Stimulated activated CD8-positive, alpha-beta memory T cell treated with anti-CD3 and anti-CD28 coated beads, Interleukin-7, amount 100 ng/mL, for 4 hours (primary cell): ENCODE results near the gene FN3K.
A peak's percentile ranks its signal among the peaks of the same experiment; 100 is the strongest.
"Not testable (repeated sequence)": the region's sequence is repeated elsewhere in the genome, so short reads cannot be mapped to it uniquely, and the experiment has no call there.

Experiments used
- DNase-seq, 2 donors: peaks; one replicate each; pipeline ENCODE4 v3.0.0-alpha.2; 2020; ENCODE audit warnings: low read depth in 2 of 2

Gene FN3K

DNA sequence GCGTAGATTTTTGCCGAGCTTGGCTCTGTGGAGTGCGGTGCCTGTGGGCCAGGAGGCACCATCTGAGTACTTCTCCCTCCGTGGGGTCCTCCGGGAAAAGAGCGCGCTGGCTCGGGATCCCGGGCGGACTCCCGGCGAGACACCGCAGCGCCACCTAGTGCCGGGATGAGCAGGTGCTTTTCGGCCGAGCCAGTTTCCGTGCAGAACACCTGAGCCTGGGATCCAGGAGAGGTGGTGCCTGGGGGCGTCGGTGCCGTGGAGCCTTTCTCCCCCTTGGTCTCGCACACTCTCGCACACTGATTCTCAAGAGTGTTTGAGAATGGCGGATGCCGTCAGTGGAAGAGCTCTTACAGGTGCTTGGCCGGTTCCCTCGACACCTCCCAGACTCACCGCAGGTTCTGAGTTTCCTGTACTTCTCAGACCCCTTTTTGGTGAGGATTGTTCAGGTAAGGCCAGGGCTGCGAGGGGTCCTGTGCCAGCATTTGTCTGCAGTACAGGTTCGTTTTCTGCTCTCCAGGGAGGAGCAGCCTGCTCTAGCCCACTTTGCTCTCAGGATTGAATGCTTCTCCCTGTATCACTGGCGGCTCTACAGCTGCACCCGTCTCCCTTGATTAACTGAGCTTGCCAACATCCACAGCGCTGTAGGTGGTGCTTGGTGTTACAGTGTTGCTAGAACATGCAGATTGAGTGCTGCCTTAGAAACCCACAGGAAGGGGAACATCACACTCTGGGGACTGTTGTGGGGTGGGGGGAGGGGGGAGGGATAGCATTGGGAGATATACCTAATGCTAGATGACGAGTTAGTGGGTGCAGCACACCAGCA is 39.8 kb downstream of the FN3K start:
- no peak for DNase-seq

DNA sequence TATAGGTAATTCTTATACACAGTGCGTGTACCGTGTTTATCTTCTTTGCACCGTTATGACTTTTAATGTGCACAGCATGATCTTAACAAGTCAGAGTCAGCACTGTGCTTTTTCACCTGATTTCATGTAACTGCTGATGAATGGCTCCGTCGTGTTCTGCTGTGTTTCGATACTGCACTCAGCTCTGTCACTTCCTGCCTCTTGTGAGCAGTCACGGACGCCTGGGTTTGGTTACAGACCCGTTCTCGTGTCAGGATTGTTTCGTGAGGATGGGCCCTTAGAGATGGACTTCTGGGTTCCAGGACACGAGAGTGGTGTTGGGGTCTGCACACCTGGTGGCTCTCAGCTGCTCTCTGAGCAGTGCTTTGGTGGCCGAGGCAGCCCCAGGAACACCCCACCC is 41.0 kb downstream of the FN3K start:
- no peak for DNase-seq

DNA sequence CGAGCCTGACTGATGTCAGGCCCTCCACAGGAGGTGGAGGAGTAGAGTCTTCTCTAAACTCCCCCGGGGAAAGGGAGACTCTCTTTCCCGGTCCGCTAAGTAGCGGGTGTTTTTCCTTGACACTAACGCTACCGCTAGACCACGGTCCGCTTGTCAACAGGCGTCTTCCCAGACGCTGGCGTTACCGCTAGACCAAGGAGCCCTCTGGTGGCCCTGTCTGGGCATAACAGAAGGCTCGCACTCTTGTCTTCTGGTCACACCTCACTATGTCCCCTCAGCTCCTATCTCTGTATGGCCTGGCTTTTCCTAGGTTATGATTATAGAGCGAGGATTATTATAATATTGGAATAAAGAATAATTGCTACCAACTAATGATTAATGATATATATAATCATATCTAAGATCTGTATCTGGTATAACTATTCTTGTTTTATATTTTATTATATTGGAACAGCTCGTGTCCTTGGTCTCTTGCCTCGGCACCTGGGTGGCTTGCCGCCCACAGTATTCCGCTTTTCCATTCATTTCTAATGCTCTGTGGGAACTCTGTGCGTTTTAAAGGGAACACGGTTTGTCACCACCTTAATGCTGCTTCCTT is 42.5 kb downstream of the FN3K start:
- DNase-seq, result not testable (repeated sequence)

DNA sequence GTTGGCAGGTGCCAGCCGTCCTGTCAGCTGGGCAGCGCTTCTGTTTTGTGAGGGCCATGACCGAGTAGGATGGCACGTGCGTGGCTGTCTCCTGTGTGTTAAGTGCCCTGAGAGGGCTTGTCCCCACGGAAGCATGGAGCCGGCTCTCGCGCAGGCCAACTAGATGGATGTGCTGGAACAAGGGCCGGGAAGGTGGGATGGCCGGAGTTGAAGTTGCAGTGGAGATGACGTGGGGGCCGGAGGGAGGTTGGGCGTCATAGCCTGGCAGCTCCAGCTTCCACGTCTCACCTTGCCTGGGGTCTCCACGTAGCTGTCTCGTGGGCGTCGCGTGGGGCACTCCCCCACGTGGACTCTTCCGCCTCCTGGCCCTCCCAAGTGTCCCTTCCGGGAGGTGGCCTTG is 44.1 kb downstream of the FN3K start:
- no peak for DNase-seq

DNA sequence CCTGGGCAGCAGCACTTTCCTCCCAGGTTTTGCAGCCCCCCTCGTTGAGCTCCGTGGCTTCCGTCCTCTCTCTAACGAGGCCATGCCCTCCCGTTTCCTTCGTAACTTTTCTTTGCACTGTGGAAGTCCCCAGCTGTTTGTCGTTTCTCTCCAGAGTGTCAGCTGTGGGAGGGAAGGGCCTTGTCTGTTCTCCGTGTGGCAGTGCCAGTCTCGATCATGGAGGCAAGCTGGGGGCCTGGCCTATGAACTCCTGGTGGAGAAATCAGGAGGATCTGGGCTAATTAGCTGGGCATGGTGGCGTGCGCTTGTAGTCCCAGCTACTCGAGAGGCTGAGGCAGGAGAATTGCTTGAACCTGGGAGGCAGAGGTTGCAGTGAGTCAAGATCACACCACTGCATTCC is 44.8 kb downstream of the FN3K start:
- DNase-seq, result no peak

DNA sequence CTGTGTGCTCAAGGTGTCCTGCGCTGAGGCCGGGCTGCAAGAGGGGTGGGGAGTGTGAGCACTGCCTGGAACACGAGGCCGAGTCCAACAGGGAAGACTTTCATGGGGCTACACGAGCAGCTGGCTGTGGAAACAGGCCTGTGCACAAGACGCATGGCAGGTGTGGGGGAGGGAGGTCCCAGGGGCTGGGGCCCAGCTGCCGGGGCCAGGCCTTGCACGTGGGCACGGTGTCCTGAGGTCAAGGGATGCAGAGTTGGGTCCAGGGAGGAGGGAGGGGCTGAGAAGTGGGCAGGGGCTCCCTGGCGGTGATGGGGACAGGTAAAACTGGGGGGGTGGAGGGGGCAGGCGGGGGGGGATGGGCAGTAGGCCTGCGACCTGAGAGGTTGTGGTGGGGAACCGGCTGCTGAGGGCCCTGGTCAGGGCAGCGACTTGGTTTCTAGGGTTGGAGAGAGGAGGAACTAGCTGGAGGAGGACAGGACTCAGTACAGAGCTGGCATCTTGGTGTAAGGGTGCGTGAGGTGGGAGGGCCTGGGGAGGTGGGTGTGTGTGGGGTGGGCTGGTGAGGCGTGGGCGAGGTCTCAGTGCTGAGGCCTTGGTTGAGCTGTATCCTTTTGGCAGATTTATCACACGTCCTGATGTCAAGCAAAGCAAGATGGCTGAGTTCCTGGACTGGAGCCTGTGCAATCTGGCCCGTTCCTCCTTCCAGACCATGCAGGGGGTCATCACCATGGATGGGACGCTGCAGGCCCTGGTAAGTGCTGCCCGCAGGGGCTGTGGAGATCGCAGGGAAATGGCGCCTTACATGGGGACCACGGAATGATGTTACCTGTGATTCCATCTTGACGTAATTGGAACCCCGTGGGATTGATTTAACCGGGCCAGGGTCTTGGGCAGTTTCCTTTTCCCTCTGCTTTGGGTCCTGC is 45.8 kb downstream of the FN3K start:
- DNase-seq, result no peak

DNA sequence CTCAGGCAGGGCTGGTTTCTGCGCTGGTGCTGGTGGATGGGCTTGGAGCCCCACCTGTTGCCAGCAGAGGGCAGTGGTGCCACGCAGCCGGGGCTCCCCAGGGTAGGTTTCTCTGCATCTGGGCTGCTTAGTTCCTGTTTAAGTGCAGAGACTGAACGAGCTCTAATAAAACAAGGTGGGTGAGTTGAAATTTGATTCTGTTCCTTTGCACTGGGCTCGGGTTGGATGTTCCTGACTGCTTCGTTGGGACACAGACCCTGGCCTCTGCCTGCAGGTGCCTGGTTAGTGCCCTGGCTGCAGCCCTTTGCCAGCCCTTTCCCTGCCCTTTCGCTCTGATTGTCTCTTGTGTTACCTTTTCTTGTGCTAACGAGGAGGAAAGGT is 46.5 kb downstream of the FN3K start:
- DNase-seq, result peak; percentile 65 to 67

DNA sequence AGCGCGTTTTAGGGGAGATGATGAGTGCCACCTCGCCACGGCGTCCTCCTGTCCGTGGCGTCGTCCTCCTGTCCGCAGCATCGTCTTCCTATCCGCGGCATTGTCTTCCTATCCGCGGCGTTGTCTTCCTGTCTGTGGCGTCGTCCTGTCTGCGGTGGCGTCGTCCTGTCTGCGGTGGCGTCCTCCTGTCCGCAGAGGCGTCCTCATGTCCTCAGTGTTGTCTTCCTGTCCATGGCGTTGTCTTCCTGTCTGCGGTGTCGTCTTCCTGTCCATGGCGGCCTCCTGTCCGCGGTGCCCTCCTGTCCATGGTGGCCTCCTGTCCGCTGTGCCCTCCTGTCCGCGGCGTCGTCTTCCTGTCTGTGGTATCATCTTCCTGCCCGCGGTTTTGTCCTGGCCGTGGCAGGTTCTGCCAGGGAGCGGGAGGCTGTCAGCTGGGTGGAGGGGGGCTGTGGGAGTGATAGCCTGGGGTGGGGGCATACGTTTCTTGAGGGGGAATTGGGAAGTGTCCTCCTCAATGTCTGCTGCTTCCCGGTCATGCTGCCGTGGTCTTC is 47.3 kb downstream of the FN3K start:
- no peak for DNase-seq

DNA sequence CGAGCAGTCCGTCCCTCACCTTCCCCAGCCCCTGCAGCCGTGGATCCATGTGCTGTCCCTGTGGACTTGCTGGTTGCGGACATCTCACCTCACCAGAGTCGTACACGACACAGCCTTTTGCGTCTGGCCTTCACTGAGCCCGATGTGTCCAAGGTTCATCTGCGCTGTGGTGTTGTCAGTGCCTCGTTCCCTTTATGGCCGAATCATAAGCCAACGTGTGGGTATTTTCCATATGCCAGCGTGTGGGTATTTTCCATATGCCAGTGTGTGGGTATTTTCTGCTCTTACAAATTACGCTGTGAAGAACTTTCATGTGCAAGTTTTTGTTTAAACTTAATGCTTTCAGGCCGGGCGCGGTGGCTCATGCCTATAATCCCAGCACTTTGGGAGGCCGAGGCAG is 48.1 kb downstream of the FN3K start:
- no peak for DNase-seq

DNA sequence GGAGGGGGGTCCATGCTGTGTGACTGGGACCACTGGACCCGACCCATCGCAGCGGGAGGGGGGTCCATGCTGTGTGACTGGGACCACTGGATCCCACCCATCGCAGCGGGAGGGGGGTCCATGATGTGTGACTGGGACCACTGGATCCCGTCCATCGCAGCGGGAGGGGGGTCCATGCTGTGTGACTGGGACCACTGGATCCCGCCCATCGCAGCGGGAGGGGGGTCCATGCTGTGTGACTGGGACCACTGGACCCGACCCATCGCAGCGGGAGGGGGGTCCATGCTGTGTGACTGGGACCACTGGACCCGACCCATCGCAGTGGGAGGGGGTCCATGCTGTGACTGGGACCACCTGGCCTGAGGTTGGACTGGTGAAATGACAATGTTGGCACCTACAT is 50.2 kb downstream of the FN3K start:
- DNase-seq, result not testable (repeated sequence)

DNA sequence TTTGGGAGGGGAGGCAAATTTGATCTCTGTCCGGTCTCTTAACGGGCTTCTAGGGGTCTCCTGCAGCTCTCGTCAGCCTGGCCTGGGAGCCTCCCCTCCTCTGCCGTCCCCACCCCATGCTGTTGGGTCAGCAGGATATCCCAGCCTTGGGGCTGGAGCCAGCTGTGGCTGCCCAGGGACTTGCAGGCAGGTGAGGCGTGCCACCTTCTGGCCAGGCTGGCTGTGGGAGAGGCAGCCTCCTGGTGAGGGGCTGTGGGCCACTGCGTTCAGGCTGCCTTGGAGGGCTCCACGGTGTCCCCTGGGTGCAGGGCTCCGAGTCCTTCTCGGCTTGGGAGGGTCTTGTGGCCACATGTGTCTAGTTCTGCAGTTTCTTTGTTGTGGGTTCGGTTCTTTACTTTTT is 51.0 kb downstream of the FN3K start:
- DNase-seq, result no peak

DNA sequence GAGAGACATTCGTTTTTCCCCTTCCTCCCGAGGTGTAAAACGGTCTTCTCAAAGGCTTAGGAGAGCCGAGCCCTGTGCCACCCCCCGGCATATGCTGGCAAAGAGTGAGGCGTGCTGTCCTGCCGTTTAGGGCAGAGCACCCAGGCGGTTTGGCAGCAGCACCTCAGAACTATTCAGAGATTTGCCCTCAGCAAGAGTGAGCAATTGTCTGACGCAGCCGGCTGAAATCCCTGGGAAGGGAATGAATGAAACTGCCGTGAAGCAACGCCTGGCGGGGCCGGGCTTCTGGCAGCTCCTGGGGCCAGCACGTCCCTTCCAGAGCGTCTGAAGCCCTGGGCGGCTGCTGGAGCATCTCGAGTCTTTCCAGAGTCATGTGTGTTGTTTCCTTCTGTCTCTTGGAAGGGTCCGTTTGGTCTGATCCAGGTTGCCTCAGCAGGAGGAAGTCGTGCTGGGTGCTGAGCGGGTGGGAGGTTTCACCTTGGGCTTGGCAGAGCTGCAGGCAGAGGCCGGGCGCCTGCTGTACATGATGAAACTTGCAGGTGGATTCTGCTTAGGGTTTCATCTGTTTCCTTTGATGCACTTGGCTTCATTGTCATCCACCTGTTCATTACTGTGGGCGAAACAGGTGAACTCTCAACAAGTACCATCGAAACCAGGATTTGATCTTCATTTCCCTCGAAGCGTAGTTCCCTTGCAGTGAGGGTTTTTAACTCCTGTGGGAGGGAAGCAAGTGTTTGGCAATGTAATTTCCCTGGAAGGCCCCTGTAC is 51.9 kb downstream of the FN3K start:
- DNase-seq, result no peak

DNA sequence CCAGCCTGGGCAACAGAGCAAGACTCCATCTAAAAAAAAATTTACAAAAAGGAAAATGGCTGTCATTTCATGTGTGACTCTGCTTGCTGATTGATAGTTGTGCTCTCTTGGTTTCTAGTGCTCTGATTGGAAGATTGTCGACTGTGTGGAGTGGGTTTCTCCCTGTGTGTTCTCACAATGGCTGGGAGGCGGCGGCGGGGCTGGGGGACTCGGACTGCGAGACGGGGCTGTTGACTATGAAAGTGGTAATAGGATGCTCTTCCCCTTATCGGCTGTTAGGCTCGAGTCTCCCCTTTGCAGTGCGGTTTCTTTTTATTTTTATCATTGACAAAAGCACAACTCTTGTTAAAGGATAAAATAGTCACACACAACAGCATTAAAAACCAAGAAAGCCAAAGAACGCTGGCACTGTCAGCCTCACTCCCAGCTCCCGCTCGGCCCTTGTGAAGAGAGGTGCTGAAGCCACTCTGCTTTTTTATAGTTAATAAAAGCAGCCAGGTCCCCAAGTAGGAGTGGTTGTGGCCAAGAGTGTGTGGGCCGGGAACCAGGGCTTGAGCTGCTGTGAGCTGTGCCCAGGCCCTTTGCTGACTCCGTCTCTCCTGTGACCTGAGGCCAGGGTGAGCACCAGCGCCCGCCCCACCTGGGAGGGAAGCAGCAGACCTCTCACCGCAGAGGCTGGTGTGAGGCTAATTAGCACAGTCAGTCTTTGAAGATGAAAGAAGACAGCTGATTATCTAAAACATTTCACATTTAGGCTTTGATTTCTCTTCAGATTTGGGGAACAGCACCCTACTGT is 53.0 kb downstream of the FN3K start:
- DNase-seq, result no peak

DNA sequence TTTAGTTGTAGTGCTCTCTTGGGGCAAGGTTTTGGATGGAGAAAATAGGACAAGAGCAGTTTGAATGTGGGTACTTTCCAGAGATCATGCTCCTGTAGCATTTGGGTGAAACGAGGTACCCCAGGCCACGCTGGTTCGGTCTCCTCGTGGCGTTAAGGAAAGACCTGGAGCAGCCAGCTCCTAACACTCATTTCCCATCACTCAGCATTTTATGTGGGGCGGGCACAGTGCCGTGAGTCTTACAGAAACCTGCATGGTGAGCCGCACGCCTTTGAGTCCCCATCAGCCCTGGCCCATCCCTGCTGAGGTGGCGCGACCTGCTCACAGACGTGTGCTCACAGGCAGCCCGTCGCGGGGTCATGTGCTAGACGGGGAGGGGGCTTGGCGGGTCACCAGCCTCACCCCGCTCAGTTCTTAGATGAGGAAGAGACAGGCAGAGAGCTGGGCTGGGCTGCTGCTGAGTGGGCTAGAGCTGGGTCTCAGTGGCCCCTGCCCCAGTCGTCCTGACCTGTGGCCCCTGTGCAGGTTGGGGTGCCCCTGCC is 53.7 kb downstream of the FN3K start:
- DNase-seq, result no peak

DNA sequence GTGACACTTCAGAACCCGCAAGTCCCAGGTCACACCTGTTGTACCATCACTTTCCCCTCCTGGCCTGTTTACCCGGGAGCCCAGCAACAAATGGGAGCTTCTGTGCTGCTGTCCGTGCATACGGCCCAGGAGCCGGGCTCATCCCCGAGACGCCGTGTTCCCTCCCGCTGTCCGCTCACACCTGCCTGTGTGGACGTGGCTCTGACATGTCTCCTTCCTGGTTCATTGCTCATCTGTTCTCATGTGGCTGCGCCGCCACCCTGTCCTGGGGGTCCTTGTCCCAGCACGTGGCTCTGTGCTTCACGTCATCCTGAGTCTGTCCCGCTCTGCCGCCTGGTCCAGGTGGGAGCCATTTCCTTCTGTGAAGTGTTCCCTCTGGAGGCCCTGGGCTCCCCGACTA is 54.4 kb downstream of the FN3K start:
- no peak for DNase-seq

DNA sequence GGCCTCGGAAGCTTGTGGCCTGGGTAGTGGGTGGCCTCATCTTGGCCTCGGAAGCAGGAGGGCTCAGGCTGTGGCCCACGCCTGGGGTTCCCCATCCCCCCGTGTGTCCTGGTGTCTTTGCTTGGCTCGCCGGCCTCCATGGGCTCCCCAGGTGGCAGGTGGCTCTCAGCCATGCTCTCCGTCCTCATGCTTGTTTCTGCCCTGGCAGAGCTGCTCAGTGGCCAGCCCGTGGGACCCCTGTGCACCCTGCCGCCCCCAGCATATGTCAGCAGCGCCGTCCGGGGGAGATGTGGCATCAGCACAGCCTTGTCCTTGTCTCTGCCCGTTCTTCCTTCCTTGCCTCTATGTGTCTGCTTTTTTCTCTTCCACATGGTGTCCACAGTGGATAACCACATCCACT is 55.0 kb downstream of the FN3K start:
- DNase-seq, result no peak

DNA sequence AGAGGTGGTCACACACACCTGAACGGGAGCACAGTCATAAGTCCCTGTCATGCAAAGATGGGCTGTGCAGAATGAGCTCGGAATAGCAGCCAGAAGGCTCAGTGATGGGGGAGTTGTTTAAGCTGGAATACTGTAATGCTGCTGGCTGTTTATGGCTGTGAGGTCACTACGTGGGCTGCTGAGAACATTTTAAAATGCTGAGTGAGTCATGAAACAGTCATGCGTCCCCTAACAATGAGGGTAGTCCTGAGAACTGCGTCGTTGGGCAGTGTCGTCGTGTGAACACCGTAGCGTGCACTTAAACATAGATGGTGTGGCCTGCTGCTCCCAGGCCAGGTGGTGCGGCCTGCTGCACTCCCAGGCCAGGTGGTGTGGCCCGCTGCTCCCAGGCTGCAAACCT is 56.1 kb downstream of the FN3K start:
- no peak for DNase-seq

DNA sequence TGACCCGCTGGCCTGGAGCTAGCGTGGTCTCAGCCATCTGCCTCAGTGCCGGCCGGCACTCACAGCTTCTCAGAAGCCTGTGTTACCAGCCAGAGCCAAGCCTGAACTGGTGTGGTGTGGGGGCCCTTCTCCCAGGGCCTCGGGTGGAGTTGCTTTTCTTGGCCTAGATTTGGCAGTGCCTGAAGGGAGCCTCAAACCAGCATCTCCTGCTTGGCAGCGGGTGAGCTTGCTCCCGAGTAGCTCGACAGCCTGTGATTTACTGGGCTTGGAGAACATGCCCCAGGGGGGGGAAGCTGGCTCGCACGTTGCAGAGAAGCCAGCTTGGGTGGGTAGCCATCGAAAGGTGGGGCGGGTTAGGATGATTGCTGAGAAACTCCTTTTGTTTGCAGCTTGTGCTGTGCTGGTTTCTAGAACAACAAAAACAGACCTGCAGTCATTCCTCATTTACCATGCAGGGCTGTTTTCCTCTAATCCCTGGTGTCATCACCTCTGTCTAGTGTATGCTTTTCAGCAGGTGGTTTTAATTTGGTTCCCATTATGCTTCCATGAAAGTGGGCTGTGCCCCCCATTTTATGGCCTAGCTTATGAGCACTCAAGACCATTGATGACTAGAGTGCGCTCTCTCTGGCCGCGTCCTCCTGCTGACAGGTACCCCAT is 58.7 kb downstream of the FN3K start:
- no peak for DNase-seq

DNA sequence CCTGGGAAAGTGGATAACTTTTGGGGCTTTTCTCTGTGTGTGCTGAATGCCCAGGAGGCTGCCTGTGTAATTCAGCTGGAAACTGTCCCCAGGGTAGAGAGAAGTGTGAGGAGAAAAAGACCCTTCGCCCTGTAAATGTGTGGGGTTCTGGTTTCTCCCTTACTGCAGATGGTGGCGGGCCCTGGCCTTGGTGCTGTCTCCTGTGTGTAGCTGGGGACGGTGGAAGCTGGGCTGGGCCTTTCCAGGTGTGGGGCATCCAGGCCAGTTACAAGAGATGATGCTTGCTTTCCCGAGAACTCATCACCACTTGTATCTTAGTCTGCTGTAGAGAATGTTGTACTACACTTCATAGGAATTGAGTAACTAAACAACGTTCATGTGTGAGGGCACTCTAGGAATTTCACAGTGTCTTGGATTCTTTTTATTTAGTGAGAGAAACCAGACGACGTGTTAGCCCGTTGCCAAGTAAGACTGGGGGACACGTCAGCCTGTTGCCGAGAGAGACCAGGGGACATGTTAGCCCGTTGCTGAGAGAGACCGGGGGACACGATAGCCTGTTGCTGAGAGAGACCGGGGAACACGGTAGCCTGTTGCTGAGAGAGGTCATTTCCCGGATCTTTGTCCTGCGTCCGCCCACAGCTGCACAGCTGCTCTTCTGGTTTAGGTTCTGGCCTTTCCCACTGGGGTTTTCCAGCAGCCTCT is 59.5 kb downstream of the FN3K start:
- no peak for DNase-seq
